ENCODE measurements around the gene OPN1MW. TPM values are rescaled to one million over a fixed set of nuclear protein-coding genes. Genes with fewer than 3 reads are reported as not detected.
"Not testable (repeated sequence)": the region's sequence is repeated elsewhere in the genome, so short reads cannot be mapped to it uniquely, and the experiment has no call there.

The OPN1MW gene
- polyA plus RNA-seq, 3 donors = not detected

DNA sequence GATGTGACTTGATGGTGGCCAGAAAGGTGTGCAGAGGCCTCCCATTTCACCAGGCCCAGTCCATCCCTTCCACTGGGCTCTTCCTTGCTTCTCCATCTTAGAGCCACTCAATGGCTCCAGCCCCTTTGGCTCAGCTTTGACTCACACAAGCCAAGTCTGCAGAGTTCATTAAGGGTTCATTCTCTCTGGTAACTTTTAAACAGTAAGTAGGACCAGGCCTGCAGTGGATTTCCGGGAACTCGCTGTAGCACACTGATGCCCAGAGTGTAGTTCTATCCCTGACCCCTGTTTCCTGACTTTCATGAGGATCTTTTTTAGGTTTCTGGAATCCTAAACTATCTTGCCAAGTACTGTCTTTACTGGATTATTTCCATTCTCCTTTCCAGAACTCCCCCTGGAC is 11.9 kb downstream of the OPN1MW start:
- DNase-seq (ENCODE audit: extremely low read depth in 1 of 11, low read depth in 9 of 11, low spot score in 4 of 11) = not testable (repeated sequence)

DNA sequence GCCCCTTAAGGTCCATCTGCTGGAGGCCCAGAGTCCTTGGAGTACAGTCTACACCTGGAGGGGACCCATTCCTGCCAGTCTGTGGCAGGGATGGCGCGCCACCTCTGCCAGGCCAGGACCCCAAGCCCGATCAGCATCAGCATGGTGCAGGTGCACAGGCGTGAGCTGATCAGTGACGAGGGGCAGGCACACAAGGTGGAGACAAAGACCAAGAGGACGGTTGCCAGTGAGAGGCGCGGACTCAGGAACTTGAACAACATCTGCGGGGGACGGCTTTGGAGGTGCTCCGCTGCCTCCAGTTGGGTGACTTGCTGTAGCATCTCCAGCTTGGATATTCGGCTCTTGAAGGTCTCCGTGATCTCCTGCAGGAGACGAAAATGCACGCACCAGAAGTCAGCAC is 14.1 kb downstream of the OPN1MW start:
- DNase-seq (ENCODE audit: extremely low read depth in 1 of 11, low read depth in 9 of 11, low spot score in 4 of 11) = not testable (repeated sequence)

DNA sequence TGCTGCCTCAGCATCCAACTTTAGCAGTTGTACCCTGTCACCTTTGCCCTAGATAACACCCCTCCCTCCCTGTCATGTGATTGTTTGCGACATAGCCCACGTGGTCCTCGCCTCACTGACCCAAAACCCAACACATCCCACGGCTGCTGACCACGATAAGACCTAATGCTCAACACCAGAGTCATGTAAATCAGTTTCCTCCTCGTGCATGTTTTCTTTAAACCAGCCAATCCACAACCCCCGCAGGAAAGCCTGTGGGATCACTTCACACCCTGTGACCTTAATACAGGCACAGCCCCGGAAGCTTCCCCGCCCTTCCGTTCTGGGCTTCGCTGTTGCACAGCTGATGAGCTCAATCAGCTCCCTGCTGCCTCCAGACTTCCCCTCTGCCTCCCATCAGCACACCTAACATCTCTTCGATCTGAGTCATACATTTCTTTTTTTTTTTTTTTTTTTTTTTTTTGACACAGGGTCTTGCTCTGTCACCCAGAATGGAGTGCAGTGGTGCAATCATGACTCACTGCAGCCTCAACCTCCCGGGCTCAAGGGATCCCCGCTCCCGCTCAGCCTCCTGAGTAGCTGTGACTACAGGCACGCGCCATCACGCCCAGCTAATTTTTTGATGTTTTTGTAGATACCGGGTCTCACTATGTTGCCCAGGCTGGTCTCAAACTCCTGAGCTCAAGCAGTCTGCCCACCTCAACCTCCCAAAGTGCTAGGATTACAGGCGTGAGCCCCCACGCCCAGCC is 27.4 kb downstream of the OPN1MW start:
- not testable (repeated sequence) for DNase-seq (ENCODE audit: extremely low read depth in 1 of 11, low read depth in 9 of 11, low spot score in 4 of 11)

DNA sequence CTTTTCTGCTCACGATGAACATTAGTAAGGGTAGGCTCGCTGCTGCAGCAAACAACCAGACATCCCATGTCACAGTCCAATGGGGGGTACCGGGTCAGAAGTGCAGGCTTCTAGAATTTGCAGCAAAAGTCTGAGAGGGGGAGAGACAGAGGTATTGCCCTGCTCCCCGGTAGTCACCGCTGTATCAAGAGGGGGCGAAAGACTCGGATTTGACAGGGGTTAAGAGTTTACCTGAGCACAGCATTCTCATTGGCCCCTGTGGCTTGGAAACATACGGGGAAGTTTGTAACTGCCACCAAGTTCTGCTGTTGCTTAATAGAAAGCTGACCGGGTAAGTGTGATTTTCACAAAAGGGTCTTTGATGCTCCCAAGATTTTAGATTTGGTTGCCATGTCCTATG is 28.7 kb downstream of the OPN1MW start:
- DNase-seq (ENCODE audit: extremely low read depth in 1 of 11, low read depth in 9 of 11, low spot score in 4 of 11) = not testable (repeated sequence)

DNA sequence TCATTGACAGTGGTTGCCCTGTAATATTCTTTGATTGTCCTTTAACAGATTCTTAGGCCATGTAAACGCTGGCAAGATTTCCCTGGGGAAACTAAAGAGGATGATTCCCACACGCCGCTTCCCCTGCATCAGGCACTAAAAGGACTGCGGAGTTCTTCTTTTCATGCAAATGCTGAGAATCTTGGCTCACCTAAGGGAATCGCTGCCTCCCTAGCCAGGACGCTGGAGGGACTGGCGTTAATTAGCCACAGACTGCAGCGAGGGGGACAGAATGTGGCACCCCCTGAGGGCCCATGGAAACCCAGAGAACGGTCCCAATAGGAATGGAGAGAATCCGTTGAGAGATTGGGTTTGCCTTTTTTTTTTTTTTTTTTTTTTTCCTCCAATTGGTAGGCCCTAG is 29.1 kb downstream of the OPN1MW start:
- DNase-seq (ENCODE audit: extremely low read depth in 1 of 11, low read depth in 9 of 11, low spot score in 4 of 11) = not testable (repeated sequence)

DNA sequence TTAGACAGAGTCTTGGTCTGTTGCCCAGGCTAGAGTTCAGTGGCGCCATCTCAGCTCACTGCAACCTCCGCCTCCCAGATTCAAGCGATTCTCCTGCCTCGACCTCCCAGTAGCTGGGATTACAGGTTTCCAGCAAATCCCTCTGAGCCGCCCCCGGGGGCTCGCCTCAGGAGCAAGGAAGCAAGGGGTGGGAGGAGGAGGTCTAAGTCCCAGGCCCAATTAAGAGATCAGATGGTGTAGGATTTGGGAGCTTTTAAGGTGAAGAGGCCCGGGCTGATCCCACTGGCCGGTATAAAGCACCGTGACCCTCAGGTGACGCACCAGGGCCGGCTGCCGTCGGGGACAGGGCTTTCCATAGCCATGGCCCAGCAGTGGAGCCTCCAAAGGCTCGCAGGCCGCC is 37.1 kb downstream of the OPN1MW start, which contains the start of gene OPN1MW2:
OPN1MW2 (plus strand) TSS at position 301 of the 400 bp plus-strand sequence; CDS start at position 361, 60 bp downstream.
- not testable (repeated sequence) for DNase-seq (ENCODE audit: extremely low read depth in 1 of 11, low read depth in 9 of 11, low spot score in 4 of 11)

DNA sequence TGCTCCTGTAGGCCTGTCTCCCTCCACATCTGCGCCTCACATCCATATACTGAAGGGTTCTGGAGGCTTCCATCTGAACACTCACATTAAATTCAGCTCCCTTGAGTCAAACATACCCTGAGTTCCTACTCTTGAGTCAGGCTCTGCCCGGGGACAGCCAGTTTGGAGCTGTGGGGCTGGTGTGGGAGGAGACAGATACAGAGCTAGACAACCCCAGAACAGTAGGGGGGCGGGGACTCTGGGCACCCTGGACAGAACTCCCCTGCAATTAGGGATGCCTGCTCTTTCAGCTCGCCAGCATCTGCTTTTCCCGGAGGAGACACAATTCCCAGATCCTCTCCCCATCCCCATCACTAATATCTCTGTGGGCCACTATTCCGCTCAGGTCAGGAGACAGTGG is 42.9 kb downstream of the OPN1MW start:
- not testable (repeated sequence) for DNase-seq (ENCODE audit: extremely low read depth in 1 of 11, low read depth in 9 of 11, low spot score in 4 of 11)

DNA sequence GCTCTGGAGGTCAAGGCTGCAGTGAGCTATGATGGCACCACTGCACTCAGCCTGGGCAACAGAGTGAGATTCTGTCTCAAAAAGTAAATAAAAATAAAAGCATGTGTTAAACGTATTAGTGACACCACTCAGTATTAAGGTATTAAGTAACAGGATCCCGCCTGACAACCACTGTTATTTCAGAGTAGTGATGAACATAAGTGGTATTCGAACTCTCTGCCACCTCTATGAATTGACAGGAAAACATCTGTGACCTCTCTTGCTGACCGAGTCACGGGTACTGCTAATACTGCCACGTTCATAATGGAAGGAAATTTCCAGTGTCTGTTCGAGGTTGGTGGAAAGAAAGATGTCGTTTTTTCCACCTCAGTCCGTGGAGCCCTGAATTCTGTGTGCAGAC is 44.3 kb downstream of the OPN1MW start:
- DNase-seq (ENCODE audit: extremely low read depth in 1 of 11, low read depth in 9 of 11, low spot score in 4 of 11) = not testable (repeated sequence)

DNA sequence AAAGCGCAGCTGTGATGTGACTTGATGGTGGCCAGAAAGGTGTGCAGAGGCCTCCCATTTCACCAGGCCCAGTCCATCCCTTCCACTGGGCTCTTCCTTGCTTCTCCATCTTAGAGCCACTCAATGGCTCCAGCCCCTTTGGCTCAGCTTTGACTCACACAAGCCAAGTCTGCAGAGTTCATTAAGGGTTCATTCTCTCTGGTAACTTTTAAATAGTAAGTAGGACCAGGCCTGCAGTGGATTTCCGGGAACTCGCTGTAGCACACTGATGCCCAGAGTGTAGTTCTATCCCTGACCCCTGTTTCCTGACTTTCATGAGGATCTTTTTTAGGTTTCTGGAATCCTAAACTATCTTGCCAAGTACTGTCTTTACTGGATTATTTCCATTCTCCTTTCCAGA is 49.0 kb downstream of the OPN1MW start:
- DNase-seq (ENCODE audit: extremely low read depth in 1 of 11, low read depth in 9 of 11, low spot score in 4 of 11) = not testable (repeated sequence)

DNA sequence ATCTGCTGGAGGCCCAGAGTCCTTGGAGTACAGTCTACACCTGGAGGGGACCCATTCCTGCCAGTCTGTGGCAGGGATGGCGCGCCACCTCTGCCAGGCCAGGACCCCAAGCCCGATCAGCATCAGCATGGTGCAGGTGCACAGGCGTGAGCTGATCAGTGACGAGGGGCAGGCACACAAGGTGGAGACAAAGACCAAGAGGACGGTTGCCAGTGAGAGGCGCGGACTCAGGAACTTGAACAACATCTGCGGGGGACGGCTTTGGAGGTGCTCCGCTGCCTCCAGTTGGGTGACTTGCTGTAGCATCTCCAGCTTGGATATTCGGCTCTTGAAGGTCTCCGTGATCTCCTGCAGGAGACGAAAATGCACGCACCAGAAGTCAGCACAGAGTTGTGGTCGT is 51.2 kb downstream of the OPN1MW start:
- not testable (repeated sequence) for DNase-seq (ENCODE audit: extremely low read depth in 1 of 11, low read depth in 9 of 11, low spot score in 4 of 11)

DNA sequence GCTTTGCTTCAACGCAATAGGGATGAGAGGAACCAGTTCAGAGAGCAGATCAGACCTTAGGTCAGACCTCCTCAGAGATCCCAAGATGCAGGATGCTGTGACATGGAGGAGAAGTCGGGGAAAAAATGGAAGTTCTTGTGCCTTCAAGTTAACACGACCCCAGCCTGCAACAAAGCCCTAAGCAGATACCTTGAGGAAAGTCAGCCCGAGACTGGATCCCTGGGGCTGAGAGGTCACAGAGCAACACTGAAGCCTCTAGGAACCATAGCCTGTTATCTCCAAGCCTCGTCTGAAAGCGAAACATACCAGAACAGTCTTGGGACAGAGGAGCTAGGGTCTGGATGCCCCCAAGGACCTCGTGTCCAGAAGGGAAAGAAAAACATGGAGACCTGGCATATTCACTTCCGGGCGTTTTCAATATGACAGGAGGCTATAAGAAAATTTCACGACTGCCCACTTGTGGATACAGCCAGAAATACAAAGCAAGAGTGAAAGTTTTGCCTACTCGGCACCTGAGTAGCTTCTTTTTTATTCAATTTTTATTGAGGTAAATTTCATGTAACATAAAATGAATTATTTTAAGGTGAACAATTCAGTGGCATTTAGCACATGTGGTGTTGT is 56.7 kb downstream of the OPN1MW start:
- DNase-seq (ENCODE audit: extremely low read depth in 1 of 11, low read depth in 9 of 11, low spot score in 4 of 11) = not testable (repeated sequence)

DNA sequence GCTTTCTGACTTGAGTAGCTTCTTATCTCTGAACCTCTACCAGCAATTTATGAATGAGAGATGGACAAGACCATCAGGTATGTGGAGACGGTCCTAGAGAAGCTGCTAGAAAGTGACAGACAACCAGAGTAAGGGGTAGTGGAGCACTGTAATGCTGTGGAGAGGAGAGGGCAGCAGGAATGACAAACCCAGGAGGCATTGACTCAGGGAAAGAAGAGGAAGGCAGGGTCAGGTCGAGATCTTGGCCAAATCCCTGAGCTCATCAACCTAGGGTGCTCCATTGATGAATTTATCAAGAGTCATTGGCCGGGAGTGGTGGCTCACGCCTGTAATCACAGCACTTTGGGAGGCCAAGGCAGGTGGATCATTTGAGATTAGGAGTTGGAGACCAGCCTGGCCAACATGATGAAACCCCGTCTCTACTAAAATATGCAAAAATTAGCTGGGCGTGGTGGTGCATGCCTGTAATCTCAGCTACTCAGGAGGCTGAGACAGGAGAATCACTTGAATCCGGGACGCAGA is 57.6 kb downstream of the OPN1MW start:
- DNase-seq (ENCODE audit: extremely low read depth in 1 of 11, low read depth in 9 of 11, low spot score in 4 of 11) = not testable (repeated sequence)

Other genes with a start within 250 kb of the OPN1MW start
- 10 to 100 TPM; 53.0 to 78.0 (median 77.5) TPM for gene NAA10, start 247.6 kb upstream of the OPN1MW start, polyA plus RNA-seq (ENCODE audit: insufficient read length in 3 of 3)
- gene RENBP, start 238.0 kb upstream of the OPN1MW start, polyA plus RNA-seq (ENCODE audit: insufficient read length in 3 of 3) = 10 to 100 TPM; 17.5 to 28.4 (median 20.8) TPM
- gene HCFC1, start 210.8 kb upstream of the OPN1MW start, polyA plus RNA-seq (ENCODE audit: insufficient read length in 3 of 3) = 10 to 100 TPM; 40.8 to 52.0 (median 45.7) TPM
- 1 to 10 TPM; 5.3 to 9.2 (median 7.5) TPM for gene TMEM187, start 209.8 kb upstream of the OPN1MW start, polyA plus RNA-seq (ENCODE audit: insufficient read length in 3 of 3)
- 10 to 100 TPM; 52.0 to 69.7 (median 62.3) TPM for gene IRAK1, start 162.7 kb upstream of the OPN1MW start, polyA plus RNA-seq (ENCODE audit: insufficient read length in 3 of 3)
- gene MECP2, start 84.9 kb upstream of the OPN1MW start, polyA plus RNA-seq (ENCODE audit: insufficient read length in 3 of 3) = 10 to 100 TPM; 27.1 to 34.2 (median 32.7) TPM
- gene OPN1LW, start 38.4 kb upstream of the OPN1MW start, polyA plus RNA-seq (ENCODE audit: insufficient read length in 3 of 3) = not detected
- not detected for gene OPN1MW2, start 37.2 kb downstream of the OPN1MW start, polyA plus RNA-seq (ENCODE audit: insufficient read length in 3 of 3)
- not detected for gene OPN1MW3, start 75.0 kb downstream of the OPN1MW start, polyA plus RNA-seq (ENCODE audit: insufficient read length in 3 of 3)
- not detected for gene TEX28, start 112.5 kb downstream of the OPN1MW start, polyA plus RNA-seq (ENCODE audit: insufficient read length in 3 of 3)
- gene TKTL1, start 113.2 kb downstream of the OPN1MW start, polyA plus RNA-seq (ENCODE audit: insufficient read length in 3 of 3) = under 1 TPM; 0.22 to 0.52 (median 0.24) TPM
- 100 to 1,000 TPM; 412 to 595 (median 545) TPM for gene FLNA, start 192.0 kb downstream of the OPN1MW start, polyA plus RNA-seq (ENCODE audit: insufficient read length in 3 of 3)
- 10 to 100 TPM; 71.3 to 97.8 (median 78.0) TPM for gene EMD, start 196.7 kb downstream of the OPN1MW start, polyA plus RNA-seq (ENCODE audit: insufficient read length in 3 of 3)
- 1,000 to 10,000 TPM; 3,021 to 3,596 (median 3,323) TPM for gene RPL10, start 215.8 kb downstream of the OPN1MW start, polyA plus RNA-seq (ENCODE audit: insufficient read length in 3 of 3)
- 10 to 100 TPM; 11.5 to 13.9 (median 12.0) TPM for gene DNASE1L1, start 226.7 kb downstream of the OPN1MW start, polyA plus RNA-seq (ENCODE audit: insufficient read length in 3 of 3)
- gene TAFAZZIN, start 228.9 kb downstream of the OPN1MW start, polyA plus RNA-seq (ENCODE audit: insufficient read length in 3 of 3) = 10 to 100 TPM; 32.4 to 51.9 (median 33.2) TPM
- 100 to 1,000 TPM; 133 to 160 (median 154) TPM for gene ATP6AP1, start 246.1 kb downstream of the OPN1MW start, polyA plus RNA-seq (ENCODE audit: insufficient read length in 3 of 3)